NCI-H69 (cell line): ENCODE data around the gene CACNA1A.
"Not testable (repeated sequence)": the region's sequence is repeated elsewhere in the genome, so short reads cannot be mapped to it uniquely, and the experiment has no call there.

ENCODE experiments used
- DNase-seq: peaks from one replicate; lab custom pipeline; 2025; lab: John Stamatoyannopoulos, UW

CACNA1A gene

GRCh38 chr19:13506471-13506820 is at the start of gene CACNA1A:
CACNA1A (minus strand) TSS chr19:13506479; CDS start chr19:13506224, 255 bp downstream.
- no peak for DNase-seq

- DNase-seq: no peak
Observed at GRCh38 chr19:13554506-13555240, 48.4 kb upstream of the CACNA1A start.

- no peak for DNase-seq
Observed at GRCh38 chr19:13553880-13554400, 47.7 kb upstream of the CACNA1A start.

- no peak for DNase-seq
Observed at GRCh38 chr19:13548131-13548530, 41.9 kb upstream of the CACNA1A start.

GRCh38 chr19:13547102-13547501 is 40.8 kb upstream of the CACNA1A start:
- DNase-seq: no peak

GRCh38 chr19:13544423-13544822 is 38.1 kb upstream of the CACNA1A start:
- DNase-seq: no peak

GRCh38 chr19:13541554-13541953 is 35.3 kb upstream of the CACNA1A start:
- DNase-seq: no peak

- no peak for DNase-seq
Observed at GRCh38 chr19:13539332-13539731, 33.1 kb upstream of the CACNA1A start.

GRCh38 chr19:13538601-13539253 is 32.4 kb upstream of the CACNA1A start:
- peak; percentile 52 for DNase-seq

GRCh38 chr19:13537454-13537853 is 31.2 kb upstream of the CACNA1A start:
- peak; percentile 99 for DNase-seq

GRCh38 chr19:13530720-13531119 is 24.4 kb upstream of the CACNA1A start:
- peak; percentile 59 for DNase-seq

GRCh38 chr19:13529721-13530120 is 23.4 kb upstream of the CACNA1A start:
- DNase-seq: not testable (repeated sequence)

GRCh38 chr19:13526552-13526951 is 20.3 kb upstream of the CACNA1A start:
- DNase-seq: peak; percentile 40

GRCh38 chr19:13521066-13521465 is 14.8 kb upstream of the CACNA1A start:
- no peak for DNase-seq

- no peak for DNase-seq
Observed at GRCh38 chr19:13511947-13512346, 5.7 kb upstream of the CACNA1A start.

- DNase-seq: no peak
Observed at GRCh38 chr19:13507053-13507611, 853 bp upstream of the CACNA1A start.

GRCh38 chr19:13505761-13506470 is 363 bp downstream of the CACNA1A start:
- no peak for DNase-seq

GRCh38 chr19:13505164-13505695 is 1.0 kb downstream of the CACNA1A start:
- DNase-seq: no peak

GRCh38 chr19:13503570-13504235 is 2.6 kb downstream of the CACNA1A start:
- no peak for DNase-seq

GRCh38 chr19:13502231-13502630 is 4.0 kb downstream of the CACNA1A start:
- no peak for DNase-seq

GRCh38 chr19:13499692-13500091 is 6.6 kb downstream of the CACNA1A start:
- no peak for DNase-seq
